Inflammatory macrophage treated with lipopolysaccharide for 1 hour (primary cell): ENCODE measurements around the gene ZNF688.
A peak's percentile ranks its signal among the peaks of the same experiment; 100 is the strongest.

ENCODE experiments used
- DNase-seq, 2 donors: peaks; one replicate each; pipeline ENCODE4 v3.0.0-alpha.2; 2020 to 2022

Gene ZNF688

DNA sequence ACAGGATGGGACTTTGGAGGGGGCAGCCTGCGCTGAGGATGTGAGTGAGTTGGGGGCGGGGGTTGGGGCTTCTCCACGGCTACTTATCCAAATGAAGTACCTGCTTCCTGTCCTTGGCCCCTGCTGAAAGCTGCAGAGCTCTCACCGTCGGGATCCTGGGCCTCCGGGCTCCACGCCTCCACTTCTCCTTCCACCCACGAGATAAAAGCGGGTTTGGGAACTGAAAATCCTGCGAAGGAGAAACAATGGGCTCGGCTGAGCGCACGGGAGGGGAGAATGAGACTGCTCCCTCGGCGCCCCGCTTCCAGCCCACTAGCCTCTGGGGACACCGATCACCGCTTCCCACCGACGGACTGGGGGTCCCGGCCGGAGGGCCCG, 13.5 kb upstream of the ZNF688 start:
- DNase-seq: peak; percentile 45 to 62

GRCh38 chr16:30582611-30583340, 11.3 kb upstream of the ZNF688 start:
- DNase-seq: no peak

DNA sequence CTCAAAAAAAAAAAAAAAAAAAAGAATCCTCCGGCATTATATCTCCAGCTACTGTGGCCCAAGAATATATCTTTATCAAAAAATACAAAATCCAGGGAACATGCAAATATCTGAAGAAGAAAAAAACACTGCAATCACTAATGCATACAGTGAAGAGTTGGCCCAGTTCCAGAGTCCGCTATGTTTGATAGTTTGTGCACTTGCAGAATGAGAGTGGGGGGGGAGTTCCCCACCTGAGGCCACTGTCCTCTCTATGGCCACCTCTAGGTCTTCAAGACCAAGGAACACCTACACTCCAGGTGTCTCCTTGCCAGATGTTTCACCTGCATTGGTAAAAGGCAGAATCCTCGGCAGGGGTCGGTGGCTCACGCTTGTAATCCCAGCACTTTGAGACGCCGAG, 9.9 kb upstream of the ZNF688 start:
- no peak for DNase-seq

DNA sequence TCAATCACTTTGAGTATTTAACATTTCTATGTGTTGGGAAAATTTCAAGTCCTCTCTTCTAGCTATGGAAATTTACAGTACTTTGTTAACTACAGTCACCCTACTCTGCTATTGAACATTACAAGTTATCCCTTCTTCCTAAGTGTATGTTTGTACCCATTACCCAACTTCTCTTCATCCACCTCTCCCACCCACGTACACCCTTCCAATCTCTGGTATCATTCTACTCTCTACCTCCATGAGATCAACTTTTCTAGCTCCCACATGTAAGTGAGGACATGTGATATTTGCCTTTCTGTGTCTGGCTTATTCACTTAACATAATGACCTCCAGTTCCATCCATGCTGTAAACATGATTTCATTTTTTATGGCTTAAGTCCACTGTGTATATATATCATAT, 3.2 kb upstream of the ZNF688 start:
- DNase-seq: no peak

DNA sequence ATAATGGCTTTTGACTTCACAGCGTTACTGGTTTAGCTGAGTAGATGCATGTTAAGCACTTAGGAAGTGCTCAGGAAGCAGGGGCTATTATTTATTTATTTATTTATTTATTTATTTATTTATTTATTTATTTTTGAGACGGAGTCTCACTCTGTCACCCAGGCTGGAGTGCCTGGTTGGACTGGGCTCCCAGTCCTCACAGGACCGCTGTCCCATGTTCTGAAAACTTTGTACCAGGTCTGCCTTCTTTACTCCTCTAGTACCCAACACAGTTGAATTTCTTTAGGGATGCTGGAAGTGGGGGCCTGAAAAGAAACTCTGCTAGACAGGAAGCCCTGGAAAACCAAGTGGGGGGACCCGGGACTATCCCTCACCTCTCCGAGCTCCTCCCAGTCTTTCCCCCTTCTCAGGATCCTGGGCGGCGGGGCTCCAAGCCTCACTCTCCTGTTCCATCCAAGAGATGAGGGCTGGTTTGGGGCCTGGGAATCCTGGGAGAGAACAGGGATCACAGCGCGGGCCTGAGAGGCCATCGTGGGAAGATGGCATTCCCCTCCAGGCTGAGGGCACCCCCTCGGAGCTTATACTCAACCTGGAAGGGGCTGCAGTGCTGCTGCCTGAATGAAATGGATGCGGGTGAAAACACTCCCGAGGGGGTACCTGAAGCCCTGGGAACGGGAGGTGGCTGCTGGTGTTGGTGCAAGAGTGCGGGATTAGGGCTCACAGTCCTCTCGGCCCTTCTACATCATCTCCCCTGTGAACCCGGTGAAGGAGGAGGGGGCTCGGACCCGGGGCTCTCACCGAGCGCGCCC, 674 bp downstream of the ZNF688 start:
- DNase-seq: no peak

DNA sequence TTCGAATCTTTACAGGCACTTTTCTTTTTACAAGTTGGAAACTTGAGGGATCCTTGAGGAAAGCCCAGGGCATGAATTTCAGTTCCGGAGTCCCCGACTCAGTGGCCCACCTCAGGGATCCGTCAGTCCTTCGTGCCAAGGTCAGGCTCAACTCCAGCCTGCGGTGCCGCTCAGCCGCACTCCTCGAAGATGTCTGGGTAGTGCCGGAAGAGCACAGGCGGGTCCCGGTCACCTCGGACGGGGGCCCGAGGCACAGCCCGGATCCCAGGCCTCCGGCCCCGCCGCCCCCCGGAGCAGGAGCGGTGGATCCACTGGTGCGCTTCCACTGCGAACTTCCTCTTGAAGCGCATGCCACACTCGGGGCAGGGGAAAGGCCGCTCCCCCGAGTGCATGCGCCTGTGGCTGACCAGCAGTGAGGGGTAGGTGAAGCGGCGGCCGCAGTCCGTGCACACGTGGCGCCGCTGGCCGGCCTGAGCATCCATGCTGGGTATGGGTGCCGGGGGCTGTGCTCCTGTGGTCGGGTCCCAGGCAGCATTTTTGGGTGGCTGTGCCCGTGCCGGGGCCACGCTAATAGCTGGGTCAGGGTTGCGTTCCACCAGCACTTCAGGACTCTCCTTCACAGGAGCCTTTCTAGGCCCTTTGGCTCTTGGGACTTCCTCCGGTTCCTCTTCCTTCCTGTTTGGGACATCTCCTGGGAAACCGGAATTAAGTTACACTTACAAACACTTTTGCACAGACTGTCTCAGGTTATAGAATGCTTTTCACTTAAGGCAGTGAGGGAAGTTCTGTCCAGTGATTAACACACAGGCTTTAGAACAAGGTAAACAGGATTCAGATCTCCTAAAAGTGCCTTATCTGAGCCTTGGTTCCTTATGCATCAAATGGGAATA, 1.5 kb downstream of the ZNF688 start:
- no peak for DNase-seq

DNA sequence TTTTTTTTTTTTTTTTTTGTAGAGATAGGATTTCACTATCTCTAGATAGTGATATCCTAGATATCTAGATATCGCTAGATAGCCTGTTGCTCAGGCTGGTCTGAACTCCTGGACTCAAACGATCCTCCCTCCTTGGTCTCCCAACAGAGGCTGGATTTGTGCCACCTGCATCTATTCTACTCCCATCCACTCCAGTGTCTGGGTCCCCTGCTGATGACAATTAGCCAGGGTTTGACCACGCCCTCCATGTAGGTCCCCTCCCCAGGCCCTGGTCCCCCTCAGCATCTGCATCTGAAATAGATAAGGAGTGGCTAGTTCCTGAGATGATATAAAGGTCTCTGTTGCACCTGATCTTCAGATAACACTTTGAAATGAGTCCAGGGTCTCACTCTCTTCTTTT, 2.2 kb downstream of the ZNF688 start:
- DNase-seq: no peak

- DNase-seq: peak; percentile 53 to 79
Observed at GRCh38 chr16:30567991-30568638, 3.4 kb downstream of the ZNF688 start.

GRCh38 chr16:30567160-30567990, 4.1 kb downstream of the ZNF688 start:
- DNase-seq: peak; percentile 12 to 47

DNA sequence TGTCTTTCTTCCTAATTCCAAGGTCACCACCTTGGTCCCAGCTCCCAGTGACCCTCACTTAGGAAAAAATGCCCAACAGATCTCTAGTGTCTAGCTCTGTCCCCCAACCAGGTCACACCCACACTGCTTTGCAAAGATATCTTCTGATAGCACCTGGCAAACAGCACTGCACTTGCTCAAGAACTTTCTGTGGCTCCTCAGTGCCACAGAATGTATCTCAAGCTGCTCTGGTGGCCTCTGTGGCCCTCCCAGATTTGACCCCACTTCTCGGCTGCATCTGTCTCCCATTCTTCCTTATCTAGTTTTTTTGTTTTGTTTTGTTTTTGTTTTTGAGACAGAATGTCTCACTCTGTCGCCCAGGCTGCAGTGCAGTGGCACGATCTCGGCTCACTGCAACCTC, 5.0 kb downstream of the ZNF688 start:
- DNase-seq: no peak

DNA sequence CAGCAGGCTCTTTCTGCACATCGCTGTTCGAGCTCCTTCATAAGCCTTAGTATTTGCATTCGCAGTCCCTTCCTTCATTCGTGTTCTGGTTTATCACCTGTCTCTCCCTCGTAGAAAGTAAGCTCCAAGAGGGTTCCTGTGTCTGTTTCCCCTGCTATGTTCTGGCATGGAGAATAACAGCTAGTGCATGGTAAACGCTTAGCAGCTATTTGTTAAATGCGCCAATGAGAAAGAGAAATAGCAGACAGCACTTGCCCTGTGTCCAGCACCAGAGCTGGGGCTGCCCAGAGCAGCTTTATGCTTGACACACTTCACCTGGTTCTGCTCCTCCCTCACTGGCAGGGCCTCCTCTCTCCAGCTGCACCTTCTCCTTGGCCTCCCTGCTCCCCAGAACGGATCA, 5.5 kb downstream of the ZNF688 start:
- DNase-seq: no peak

- no peak for DNase-seq
Observed at GRCh38 chr16:30565526-30565925, 6.0 kb downstream of the ZNF688 start.

DNA sequence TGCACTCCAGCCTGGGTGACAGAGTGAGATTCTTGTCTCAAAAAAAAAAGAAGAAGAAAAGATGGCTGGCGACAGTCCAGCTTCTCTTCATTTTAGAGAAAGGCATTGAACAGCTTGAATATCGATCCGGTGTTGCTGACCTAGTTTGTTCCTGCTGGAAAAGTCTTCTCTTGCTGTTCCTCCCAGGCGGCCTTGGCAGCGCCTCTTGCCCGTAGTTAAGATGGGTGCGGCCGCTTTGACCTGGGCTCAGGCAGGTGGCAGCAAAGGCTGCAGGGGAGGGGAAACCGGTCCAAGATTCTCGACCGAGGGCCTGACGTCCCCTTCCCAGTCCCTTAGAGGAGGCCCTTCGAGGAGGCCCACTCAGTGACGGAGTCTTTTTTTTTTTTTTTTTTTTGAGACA, 9.5 kb downstream of the ZNF688 start:
- no peak for DNase-seq

GRCh38 chr16:30561089-30561816, 10.3 kb downstream of the ZNF688 start:
- peak in 1 of 2 donors; percentile 18 for DNase-seq

DNA sequence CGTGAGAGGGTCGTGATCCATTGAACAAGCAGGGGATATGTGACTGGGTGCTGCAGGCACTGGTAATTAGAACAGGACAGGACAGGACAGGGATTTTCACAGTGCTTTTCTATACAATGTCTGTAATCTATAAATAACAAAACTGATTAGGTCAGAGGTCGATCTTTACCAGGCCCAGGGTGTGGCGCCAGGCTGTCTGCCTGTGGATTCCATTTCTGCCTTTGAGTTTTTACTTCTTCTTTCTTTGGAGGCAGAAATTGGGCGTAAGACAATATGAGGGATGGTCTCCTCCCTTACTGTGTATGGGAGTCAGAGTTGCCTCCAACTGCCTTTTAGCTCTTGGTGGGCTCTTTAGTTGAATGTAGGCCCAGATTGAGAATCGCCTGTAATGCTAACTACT, 11.8 kb downstream of the ZNF688 start:
- DNase-seq: peak in 1 of 2 donors; percentile 45

DNA sequence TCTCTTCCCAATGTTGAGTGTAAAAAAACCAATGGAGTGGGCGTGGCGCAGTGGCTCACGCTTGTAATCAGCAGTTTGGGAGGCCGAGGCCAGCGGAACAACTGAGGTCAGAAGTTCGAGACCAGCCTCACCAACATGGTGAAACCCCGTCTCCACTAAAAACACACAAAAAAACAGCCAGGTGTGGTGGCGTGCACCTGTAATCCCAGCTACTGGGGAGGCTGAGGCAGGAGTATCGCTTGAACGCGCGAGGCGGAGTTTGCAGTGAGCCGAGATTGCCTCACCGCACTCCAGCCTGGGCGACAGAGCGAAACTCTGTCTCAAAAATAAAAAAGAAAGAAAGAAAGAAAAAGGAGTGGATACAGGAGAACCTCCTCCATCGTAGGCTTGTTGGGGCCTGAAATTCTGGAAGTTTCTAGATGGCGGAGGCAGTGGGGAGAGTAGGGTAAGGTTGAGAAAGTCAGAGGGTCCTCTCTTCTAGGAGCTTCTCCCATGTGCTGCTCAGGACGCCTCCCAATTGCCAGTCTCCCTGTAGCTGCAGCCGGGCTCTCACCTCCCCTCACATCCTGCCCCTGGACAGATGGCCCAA, 12.6 kb downstream of the ZNF688 start:
- no peak for DNase-seq

DNA sequence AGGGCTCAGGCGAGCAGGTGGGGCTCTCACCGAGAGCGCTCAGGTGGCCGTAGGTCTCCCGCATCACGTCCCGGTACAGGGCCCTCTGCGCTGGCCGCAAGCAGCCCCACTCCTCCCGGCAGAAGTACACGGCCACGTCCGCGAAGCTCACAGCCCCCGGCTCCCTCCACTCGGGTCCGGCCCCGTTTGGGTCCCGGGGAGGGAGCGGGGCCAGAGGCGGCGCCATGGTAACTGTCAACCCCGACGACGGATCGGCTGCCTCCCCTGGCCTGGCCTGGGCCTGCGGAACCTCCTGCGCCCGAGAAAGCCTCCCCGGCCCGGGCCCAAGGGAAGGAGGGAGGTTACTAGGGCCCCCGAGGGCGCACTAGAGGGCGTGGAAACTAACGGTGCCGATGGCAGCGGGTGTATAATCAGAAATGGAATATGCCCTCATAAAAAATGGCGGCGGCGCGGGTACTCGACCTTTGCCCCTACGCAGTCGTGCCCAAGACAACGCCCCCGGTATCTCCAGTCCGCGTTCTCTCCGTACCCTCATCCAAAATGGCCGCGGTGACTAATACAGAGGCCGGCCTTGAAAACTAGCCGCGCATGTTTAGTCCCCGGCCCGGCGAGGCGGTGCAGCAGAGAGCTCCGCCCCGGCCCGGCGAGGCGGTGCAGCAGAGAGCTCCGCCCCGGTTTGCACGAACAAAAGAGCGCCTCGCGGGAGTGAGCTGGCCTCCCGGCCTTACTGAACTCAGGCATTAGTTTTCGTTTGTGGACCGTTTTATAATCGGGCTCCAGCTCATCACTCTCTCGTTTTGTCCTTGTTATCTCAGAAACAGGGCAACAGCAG, 13.3 kb downstream of the ZNF688 start, which contains the start of gene ZNF764:
Gene ZNF764 (minus strand): TSS at position 418 of the 832 bp plus-strand sequence. CDS start 192 bp downstream, at position 226.
- peak; percentile 98 to 99 for DNase-seq

DNA sequence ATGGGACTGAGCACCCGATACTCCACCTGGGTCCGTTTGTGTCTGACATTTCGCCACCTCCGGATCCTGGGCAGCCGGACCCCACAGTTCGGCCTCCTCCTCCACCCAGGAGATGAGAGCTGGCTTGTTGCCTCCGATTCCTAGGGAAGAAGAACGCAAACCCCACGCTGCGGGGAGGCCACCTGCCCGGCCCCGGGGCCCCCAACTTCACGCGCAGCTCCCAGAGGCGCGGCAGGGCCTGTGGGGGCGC, 13.9 kb downstream of the ZNF688 start:
- DNase-seq: no peak

GRCh38 chr16:30556125-30556473, 15.4 kb downstream of the ZNF688 start:
- DNase-seq: no peak
